ENCODE measurements around the gene SLC30A1.

DNA sequence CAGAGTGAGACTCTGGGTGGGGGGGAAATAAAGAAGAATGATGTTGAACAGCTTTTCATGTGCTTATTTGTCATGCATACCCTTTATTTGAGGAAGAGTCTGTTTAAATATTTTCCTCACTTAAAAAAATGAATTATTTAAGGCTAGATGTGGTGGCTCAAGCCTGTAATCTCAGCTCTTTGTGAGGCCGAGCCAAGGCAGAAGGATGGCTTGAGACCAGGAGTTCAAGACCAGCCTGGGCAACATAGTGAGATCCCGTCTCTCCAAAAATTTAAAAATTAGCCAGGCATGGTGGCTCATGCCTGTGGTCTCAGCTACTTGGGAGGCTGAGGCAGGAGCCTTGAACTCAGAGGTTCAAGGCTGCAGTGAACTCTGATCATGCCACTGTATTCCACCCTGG is 25.4 kb downstream of the SLC30A1 start:
- TF ChIP-seq, protein P1, sequence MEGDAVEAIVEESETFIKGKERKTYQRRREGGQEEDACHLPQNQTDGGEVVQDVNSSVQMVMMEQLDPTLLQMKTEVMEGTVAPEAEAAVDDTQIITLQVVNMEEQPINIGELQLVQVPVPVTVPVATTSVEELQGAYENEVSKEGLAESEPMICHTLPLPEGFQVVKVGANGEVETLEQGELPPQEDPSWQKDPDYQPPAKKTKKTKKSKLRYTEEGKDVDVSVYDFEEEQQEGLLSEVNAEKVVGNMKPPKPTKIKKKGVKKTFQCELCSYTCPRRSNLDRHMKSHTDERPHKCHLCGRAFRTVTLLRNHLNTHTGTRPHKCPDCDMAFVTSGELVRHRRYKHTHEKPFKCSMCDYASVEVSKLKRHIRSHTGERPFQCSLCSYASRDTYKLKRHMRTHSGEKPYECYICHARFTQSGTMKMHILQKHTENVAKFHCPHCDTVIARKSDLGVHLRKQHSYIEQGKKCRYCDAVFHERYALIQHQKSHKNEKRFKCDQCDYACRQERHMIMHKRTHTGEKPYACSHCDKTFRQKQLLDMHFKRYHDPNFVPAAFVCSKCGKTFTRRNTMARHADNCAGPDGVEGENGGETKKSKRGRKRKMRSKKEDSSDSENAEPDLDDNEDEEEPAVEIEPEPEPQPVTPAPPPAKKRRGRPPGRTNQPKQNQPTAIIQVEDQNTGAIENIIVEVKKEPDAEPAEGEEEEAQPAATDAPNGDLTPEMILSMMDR (IDR thresholded peaks at IDR 0.05), result no peak
- TF ChIP-seq POLR2A (IDR thresholded peaks at IDR 0.05), result no peak

Data from adrenal gland (tissue), 5 donors.